GM18867 (cell line): ENCODE data around the gene TSPAN31.
"Not testable (repeated sequence)": the region's sequence is repeated elsewhere in the genome, so short reads cannot be mapped to it uniquely, and the experiment has no call there.

Experiments used
- ATAC-seq: cut with Tn5 transposase; IDR thresholded peaks from one replicate; pipeline ENCODE4 v1.9.1; 2021; ENCODE audit warnings: mild to moderate bottlenecking, moderate library complexity; ENCODE audit not compliant: unreplicated experiment

TSPAN31 gene

DNA sequence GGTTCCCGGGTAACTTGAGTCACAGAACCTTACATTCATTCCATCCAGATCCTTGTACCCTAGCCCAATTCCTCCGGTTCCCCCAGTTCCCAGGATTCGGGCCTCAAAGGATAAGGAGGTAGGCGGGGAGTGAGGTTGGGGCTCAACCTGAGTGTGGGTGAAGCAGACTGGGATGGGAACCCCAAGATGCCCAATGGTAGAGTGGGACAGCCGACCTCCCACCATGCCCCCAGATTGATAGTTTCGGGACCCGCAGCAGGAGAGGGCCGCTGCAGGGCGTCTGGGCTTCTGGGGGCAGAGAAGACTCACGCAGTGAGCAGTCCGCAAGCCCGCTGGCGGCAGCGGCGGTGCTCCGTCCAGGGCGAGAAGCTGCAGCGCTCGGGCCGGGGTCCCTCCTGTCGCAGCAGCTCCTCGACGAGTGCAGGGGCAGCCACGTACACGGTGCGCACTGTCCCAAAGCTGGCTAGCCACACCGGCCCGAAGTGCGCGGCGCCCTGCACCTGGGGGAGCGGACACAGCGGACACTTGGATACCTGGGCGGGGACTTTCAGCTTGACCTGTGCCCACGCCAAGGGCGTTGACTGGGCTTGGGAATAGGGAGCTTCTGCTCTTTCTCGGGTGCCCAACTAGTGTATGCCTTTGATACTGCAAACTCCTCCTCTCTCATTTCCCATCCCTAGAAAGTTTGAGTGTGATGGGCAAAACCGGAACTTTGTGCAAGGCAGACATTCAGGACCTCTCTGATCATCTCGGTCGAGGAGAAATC is 21.0 kb downstream of the TSPAN31 start:
- no peak for ATAC-seq

DNA sequence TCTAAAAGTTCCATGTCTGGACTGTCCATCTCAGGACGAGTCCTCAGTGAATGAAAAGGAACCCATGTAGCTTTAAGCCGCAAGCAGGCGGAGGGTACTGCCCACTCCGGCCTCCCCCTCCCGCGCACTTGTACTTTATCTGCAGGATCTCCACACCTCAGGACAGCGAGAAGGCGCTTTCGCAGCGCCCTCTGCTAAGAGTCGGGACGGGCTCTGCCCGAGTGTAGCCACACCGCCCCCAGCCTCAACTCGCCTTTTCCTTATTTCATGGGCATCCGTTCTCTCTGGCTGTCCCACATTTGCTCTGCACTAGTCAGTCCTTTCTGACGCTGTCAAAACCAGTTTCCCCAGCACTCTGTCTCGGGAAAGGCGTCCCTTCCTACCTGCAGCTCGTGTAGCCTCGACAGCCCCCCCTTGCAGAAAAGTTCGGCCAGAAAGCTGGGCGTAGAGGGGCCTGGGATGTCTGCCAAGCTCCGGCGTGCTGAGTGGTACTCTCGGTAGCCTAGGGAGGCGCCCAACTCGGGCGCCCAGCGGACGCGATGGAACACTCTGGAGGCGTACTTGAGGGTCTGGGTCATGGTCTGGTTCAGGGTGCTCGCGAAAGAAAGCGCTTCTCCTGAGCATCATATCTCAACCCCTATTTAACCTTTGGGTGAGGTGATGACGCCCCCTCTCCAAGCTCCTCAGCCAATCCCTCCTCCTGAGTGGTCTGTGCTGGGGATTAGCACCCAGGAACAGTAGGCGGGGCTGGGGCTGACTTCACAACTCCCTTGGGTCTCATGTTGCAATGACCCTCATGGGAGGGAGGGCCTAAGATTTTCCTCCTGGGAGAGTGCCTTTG is 21.8 kb downstream of the TSPAN31 start, which contains the start of gene CYP27B1:
TSS of gene CYP27B1 (minus strand) at position 615 of the 841 bp plus-strand sequence. CDS start at position 578, 37 bp downstream.
- no peak for ATAC-seq

DNA sequence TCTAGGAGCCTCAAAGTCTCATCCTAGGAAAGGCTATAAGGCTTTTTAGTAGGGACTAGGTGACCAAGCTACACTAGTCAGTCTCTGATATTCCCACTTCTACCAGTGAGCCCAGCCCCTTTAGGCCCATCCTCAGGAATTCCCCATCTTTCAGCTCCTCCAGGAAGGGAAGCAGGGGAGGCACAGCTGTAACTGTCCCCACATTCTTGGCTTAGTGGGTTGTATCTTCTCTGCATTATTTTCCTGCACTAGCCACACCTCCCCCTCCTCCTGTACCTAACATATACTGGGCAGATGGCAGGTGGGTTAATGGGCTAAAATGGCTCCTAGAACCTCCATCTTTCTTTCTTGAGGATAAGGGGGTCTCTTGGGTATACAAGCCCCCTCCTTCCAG is 22.5 kb downstream of the TSPAN31 start:
- ATAC-seq, result no peak

DNA sequence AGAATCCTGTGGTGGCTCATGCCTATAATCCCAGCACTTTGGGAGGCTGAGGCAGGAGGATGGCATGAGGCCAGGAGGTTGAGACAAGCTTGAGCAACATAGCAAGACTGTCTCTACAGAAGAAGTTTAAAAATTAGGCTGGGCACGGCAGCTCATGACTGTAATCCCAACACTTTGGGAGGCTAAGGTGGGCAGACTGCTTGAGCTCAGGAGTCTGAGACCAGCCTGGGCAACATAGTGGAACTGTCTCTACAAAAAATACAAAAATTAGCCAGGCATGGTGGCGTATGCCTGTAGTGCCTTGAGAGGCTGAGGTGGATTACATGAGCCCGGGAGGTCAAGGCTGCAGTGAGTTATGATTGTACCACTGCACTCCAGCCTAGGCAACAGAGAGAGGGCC is 23.0 kb downstream of the TSPAN31 start:
- no peak for ATAC-seq

DNA sequence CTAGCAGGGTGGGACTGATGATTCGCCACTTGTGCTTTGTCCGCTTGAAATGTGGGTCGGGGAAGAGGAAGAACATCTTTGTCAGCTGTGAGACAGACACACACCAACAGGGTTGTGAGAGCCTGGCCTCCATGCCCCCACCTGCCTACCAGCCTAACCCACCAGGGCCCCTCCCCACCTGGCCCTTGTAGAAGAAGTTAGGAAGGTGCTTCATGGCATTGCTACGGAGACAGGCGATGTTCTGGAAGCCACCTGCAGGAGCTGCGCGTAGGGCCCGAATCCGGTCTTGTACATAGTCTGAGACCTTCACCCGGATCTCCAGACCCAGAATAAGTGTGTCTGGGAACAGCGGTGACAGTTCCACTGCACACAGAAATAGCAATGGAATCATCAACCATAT is 24.8 kb downstream of the TSPAN31 start:
- ATAC-seq, result no peak

DNA sequence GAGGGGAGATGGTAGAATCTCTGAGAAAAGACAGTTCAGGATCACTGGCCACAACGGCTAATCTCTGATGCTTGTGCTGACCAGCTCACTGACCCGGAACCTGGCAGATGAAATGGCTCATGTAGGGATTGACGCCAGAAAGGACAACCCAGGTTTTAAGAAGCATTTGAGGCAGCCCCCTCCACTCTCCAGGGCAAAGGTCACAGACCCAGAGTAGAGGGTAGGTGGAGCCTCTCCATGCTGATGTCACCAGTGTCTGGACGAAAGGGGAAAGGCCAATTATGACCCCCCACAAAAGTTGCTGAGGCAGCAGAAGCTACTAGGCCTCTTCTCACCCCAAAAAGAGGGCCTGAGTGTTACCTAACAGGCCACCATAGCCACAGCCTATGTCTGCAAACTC is 25.9 kb downstream of the TSPAN31 start:
- no peak for ATAC-seq

DNA sequence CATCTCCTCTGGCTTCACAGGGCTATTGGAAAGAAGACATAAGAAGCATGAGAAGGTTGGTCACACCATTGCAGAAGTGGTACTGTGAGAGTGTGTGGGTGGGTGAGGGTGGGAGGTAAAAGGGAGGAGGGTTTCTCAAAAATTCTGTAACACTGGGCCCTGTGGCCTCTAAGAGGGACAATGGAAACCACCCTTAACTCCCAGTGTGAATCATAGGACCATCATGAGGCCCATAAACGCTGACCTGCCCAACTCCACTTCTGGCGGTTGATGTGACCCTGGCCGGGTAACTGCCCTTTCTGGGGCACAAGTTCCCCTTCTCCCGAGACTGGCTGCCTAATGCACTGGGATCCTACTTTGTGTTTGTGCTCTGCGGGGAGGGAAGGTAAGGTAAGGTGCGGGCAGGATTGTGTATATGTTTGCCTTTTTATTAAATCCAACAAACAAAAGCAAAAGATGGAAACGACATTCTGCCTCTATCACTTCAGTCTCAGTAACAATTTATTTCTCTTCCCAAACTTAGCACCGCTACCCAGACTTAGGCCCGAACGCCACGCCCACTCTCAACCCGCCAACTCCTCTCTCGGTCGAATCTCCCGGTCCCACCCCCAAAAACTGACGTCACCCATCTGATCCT is 26.5 kb downstream of the TSPAN31 start:
- ATAC-seq, result peak; percentile 67

DNA sequence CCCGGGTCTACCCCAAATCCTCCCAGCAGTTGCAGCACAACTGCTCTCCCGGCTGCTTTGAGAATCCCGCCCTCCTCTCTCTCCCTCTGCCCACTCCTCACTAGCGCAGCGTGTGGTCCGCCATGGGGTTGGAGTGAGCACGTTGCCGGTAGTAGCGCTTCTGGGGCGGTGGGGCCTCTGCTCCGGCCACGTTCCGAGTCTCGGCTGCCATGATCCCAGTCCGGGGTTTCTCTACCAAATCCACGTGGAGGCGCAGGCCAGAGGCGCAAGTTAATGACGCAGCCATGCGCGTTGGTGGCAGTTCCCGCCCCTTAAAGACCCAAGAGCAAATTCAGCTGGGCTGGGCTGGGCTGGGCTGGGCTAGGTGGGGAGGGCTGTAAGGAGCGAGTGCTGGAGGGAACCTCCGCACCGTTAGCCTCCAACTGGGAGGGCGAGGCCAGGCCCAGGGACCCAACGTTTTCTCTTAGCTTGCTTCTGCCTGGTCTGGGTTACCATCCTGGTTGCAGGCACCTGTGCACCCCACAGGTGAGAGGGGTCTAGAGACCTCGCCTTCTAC is 27.1 kb downstream of the TSPAN31 start, which contains the start of gene METTL1:
TSS of gene METTL1 (minus strand) at position 233 of the 556 bp plus-strand sequence. CDS start at position 211, 22 bp downstream.
- ATAC-seq, result peak; percentile 78

DNA sequence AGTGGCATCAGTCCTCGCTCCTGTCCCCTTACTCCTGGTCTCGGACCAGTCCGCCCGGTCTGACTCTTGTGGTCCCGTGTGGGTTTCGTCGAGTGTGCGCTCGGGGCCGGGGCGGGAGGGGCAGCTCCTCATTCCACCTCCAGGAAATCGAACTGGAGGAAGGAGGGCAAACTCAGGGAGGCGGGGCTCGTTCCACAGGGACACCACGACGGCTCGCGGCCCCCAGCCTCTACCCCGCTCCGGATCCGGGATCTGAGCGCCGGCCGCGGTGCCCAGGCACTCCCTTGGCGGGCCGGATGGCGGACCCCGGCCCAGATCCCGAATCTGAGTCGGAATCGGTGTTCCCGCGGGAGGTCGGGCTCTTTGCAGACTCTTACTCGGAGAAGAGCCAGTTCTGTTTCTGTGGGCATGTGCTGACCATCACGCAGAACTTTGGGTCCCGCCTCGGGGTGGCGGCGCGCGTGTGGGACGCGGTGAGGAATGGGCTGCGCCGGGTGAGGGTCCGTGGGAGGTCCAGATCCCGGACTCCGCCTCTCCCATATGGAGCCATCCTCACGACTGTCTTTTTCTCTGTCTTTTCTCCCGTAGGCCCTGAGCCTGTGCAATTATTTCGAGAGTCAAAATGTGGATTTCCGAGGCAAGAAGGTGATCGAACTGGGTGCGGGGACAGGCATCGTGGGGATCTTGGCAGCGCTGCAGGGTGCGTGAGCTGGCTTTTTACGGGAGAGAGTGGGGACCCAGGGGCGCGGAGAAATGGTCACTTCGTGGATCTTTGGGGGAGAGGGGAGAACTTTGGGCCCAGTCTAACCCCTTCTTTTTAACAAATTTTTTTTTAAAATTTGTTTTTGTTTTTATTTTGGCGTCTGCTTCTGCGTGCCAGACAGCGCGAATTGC is 27.8 kb downstream of the TSPAN31 start, which contains the start of gene EEF1AKMT3:
TSS of gene EEF1AKMT3 (plus strand) at position 186 of the 894 bp plus-strand sequence. CDS start at position 297, 111 bp downstream.
- no peak for ATAC-seq

DNA sequence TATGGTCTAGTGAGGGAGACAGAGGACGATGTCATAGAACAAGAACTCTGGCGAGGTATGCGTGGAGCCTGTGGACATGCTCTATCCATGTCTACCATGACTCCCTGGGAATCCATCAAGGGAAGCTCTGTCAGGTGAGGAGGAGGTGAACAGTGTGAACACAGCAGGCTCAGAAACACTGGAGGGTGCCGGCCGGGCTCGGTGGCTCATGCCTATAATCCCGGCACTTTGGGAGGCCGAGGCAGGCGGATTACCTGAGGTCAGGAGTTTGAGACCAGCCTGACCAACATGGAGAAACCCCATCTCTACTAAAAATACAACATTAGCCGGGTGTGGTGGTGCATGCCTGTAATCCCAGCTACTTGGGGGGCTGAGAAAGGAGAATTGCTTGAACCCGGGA is 29.8 kb downstream of the TSPAN31 start:
- ATAC-seq, result not testable (repeated sequence)

DNA sequence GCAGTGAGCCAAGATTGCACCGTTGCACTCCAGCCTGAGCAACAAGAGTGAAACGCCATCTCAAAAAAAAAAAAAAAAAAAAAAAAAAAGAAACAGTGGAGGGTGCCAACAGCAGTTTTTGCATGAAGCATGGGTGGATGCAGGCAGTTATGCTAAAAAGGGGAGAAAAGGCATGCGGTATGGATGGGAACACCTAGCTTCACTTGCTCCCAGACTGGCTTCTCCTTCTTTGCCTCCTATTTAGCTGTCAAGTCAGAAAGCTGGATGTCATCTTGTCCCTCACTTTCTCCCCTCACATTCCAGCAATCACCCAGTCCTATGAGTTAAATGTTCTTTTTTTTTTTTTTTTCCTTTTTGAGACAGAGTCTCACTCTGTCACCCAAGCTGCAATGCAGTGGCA is 30.2 kb downstream of the TSPAN31 start:
- no peak for ATAC-seq

DNA sequence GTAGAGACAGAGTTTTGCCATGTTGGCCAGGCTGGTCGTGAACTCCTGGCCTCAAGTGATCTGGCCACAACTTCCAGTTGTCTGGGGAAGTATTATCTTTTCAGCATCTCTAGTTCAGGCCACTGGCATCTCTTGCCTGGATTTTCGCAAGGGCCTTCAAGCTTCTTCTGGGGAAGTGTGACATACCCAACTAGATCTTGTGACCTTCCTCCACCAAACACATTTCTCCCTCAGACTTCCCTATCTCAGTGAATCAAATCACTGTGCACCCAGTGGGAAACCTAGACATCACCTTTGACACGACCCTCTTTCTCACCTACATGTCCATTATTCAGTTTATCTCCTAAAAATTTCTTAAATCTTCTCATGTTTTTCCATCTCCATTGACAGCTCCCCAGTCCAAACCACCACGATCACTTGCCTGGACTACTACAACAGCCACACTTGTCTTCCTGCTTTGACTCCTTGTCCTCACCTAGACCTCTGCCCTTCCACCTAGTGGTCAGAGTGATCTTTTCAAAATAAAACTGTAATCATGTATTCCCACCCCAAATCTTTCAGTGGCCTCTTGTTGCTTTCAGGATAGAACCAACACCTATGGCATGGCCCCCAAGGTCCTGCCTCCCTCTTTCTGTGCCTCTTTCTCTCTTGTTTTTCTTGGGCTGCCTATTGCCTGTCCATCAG is 30.9 kb downstream of the TSPAN31 start:
- no peak for ATAC-seq

DNA sequence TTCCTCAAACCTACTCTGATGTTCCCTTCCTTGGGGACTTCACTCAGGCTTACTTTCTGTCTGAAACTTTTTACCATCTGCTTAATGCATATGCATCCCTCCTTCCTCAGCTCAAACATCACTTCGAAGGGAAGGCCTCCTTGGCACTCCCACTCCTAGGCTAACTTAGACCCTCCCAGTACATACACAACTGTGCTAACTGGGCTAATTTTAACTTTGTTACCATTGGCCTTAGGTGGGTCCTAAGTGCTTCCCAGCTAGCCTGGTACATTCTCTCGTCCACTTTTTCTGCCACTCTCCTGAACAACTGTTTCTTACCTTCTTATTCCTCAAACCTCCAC is 31.4 kb downstream of the TSPAN31 start:
- no peak for ATAC-seq

DNA sequence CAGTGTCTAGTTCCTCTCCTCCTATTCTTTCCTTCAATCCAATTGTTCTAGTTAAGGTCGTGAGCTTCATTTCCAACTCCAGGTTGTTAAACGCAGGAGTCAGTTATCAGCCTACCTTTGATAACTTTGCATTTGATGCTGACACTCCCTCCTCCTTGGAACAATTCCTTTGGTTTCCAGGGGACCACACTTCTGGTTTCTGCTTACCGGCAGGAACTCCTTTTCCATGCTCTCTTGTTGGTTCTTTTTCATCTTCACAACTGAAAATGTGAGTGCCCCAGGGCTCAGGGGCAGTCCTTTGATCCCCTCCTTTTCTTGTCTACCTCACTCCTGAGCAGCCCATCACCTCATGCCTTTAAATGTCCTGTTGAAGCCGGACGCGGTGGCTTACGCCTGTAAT is 32.5 kb downstream of the TSPAN31 start:
- no peak for ATAC-seq

DNA sequence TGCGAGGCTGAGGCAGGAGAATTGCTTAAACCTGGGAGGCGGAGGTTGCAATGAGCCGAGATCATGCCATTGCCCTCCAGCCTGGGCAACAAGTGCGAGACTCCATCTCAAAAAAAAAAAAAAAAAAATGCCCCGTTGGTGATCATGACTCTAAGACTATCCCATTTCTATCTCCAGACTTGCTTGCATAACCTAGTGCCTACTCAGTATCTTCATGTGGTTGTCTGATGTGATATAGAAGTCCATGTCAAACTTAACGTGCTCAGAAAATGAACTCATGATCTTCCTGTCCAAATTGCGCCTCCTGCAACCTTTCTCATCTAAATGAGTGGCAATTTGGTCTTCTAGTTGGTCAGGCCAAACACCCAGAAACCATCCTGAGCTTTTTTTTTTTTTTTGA is 33.1 kb downstream of the TSPAN31 start:
- ATAC-seq, result no peak

DNA sequence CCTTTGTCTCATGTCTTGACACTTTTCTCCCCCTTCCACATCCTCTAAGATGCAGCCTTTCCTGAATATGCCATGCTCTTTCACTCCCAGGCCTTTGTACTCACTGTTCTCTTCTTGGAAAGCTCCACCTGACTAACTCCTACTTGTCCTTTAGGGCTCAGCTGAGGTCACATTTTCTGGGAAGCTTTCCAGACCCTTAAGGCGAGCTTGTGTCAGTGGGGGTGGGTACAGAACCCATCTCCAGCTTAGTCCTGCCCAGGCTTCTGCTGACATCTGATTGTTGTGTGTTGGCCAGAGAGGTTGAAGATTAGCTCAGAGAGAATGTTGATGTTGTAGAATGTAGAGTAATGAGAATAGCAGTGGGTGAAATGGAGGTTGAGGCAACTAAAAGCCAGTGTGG is 34.9 kb downstream of the TSPAN31 start:
- no peak for ATAC-seq

DNA sequence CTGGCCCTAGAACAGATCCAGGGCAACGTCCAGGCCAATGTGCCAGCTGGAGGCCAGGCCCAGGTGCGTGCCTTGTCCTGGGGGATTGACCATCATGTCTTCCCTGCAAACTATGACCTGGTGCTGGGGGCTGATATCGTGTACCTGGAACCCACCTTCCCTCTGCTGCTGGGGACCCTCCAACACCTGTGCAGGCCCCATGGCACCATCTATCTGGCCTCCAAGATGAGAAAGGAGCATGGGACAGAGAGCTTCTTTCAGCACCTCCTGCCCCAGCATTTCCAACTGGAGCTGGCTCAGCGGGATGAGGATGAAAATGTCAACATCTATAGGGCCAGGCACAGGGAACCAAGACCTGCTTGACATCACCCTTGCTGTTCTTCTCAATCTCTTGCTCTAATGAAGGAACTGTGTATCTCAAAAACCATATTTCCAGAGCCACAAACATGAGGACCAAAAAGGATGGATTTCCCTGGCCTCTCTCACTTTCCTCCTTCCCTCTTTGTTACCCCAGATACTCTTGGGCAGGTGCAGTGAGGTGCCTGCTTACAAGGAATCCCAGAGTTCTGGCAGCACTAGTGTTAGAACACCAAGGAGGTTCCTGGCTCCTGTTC is 35.6 kb downstream of the TSPAN31 start:
- no peak for ATAC-seq

DNA sequence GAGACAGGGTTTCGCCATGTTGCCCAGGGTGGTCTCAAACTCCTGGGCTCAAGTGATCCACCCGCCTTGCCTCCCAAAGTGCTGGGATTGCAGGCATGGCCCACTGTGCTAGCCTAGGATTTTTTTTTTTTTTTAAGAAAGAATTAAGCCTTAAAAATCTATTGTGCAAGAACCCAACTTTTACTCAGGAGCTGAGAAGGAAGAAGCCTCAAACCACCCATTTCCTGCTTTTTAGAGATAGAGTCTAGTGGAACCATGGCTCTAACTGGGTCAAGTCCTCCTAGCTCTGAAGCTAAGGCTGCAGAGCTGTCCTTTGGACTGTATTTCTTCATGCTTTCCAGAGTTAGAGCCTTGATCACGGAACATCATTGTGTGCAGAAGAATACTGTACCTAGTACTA is 36.4 kb downstream of the TSPAN31 start:
- no peak for ATAC-seq

DNA sequence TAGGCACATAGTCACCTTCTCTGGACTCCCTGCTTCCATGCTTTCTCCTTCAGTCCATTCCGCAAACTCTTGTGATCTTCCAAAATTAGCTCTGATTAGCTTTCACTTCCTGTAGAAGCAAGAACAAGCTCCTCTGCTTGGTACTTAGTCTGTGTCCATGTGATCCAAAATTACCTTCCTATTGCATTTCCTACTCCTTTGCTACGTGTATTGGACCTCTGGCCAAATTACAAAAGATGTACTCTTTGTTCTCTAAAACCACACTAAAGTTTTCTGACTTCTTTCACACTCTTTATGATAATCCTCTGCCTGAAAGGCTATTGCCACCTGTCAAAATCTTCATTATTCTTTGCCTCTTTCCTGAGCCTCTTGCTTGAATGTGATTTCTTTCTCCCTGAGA is 37.0 kb downstream of the TSPAN31 start:
- no peak for ATAC-seq
